Measurements from ENCODE around the gene KDELR1. TPM values are rescaled to one million over a fixed set of nuclear protein-coding genes. Genes with fewer than 3 reads are reported as not detected.

The KDELR1 gene
- total RNA-seq, 1 experiment from 2014 or later, result 200 TPM

GRCh38 chr19:48397263-48398101 is 6.1 kb upstream of the KDELR1 start:
- intact Hi-C loops (cut with micrococcal nuclease; ENCODE audit: unreplicated experiment), result loop anchor here (5.0 kb wide), 1 partner anchor 75 kb away; a partner anchor contains a TSS
- Histone ChIP-seq H3K27ac (ENCODE audit: low read depth, low read length, poor library complexity, severe bottlenecking) (peak overlapping the region; percentile 81), H3K9me3 (ENCODE audit: low read depth, low read length, poor library complexity, severe bottlenecking) (no peaks in the 10 kb centered on the region), H3K4me3 (ENCODE audit: low read depth, low read length, poor library complexity, severe bottlenecking) (peak overlapping the region; percentile 57), H3K27me3 (replicated peaks; ENCODE audit: insufficient read depth, low read depth, low read length, poor library complexity) (no peaks in the 10 kb centered on the region), H3K36me3 (ENCODE audit: insufficient read depth, low read length, poor library complexity, severe bottlenecking) (no peaks in the 10 kb centered on the region), H3K4me1 (ENCODE audit: insufficient read depth, low read length, poor library complexity, severe bottlenecking) (peaks cover 69% of the 10 kb centered on the region)
- DNase-seq (ENCODE audit: low spot score), result peak; percentile 48
- BruUV-seq (replicated peaks), result TSS peak; percentile 65
- ChIA-PET CTCF (no interaction called here), POLR2A (ENCODE audit: low non-redundant PET) (no interaction called here)
- no peak for TF ChIP-seq EZH2 (IDR thresholded peaks at IDR 0.05; ENCODE audit: borderline replicate concordance, low read depth, low read length, poor library complexity, severe bottlenecking)
- TF ChIP-seq CTCF (conservative IDR thresholded peaks at IDR 0.05; ENCODE audit: low read depth, low read length), result no peak

- Histone ChIP-seq H3K4me1 (ENCODE audit: insufficient read depth, low read length, poor library complexity, severe bottlenecking) (peaks cover 72% of the 10 kb centered on the region), H3K9me3 (ENCODE audit: low read depth, low read length, poor library complexity, severe bottlenecking) (no peaks in the 10 kb centered on the region), H3K27ac (ENCODE audit: low read depth, low read length, poor library complexity, severe bottlenecking) (peak overlapping the region; percentile 81), H3K4me3 (ENCODE audit: low read depth, low read length, poor library complexity, severe bottlenecking) (peak overlapping the region; percentile 57), H3K36me3 (ENCODE audit: insufficient read depth, low read length, poor library complexity, severe bottlenecking) (no peaks in the 10 kb centered on the region), H3K27me3 (replicated peaks; ENCODE audit: insufficient read depth, low read depth, low read length, poor library complexity) (no peaks in the 10 kb centered on the region)
- TF ChIP-seq EZH2 (IDR thresholded peaks at IDR 0.05; ENCODE audit: borderline replicate concordance, low read depth, low read length, poor library complexity, severe bottlenecking) (no peak), CTCF (conservative IDR thresholded peaks at IDR 0.05; ENCODE audit: low read depth, low read length) (no peak)
- intact Hi-C loops (cut with micrococcal nuclease; ENCODE audit: unreplicated experiment), result loop anchor here (5.0 kb wide), 1 partner anchor 74 kb away; a partner anchor contains a TSS
- POLR2A ChIA-PET (ENCODE audit: low non-redundant PET), result no interaction called here
- no TSS peak for BruUV-seq (replicated peaks)
- CTCF ChIA-PET, result no interaction called here
- DNase-seq (ENCODE audit: low spot score), result peak; percentile 73
These were observed 5.4 kb upstream of the KDELR1 start for GRCh38 chr19:48396824-48397176.

DNA sequence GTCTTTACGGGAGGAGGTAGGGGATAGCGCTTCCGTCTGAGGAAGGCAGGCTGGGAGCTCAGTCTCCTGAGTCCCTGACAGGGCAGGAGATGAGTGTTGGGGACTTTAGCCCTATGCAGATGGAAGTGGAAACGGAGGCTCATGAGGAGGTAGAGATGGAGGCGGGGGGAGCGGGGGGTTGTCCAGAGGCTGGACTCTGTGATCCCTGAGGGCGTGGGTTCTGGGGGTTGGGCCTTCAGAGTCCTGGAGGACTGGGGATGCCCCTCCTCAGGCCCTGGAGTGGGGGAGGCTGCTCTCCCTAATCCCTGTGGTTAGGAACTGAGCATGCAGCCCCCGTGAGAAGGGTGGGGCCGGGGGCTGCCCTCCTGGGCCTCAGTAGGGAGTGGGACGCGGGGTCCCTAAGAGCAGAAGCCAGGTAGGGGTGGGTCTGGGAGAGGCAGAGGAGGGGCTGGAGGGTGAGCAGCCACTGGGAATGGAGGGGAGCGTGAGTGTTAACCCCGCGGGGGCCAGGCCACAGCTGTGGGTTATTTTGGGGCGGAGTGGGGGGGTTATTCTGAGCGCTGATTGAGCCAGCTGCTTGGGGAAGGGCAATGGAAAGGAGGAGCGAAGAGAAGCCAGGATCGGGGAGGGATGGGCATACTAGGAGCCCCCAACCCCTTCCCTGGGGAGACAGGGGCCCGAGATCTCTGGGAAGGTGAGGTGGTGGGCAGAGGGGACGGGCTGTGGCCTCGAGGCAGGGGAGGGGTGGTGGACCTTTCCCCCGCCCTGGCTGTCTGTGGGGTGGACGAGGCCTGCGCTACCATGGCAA is 4.9 kb upstream of the KDELR1 start:
- H3K4me1 ChIP-seq (ENCODE audit: insufficient read depth, low read length, poor library complexity, severe bottlenecking), result peaks cover 75% of the 10 kb centered on the region
- peak; percentile 45 for DNase-seq (ENCODE audit: low spot score)
- no peaks in the 10 kb centered on the region for H3K36me3 ChIP-seq (ENCODE audit: insufficient read depth, low read length, poor library complexity, severe bottlenecking)
- H3K4me3 ChIP-seq (ENCODE audit: low read depth, low read length, poor library complexity, severe bottlenecking), result peak overlapping the region; percentile 57
- H3K27ac ChIP-seq (ENCODE audit: low read depth, low read length, poor library complexity, severe bottlenecking), result peak overlapping the region; percentile 81
- H3K9me3 ChIP-seq (ENCODE audit: low read depth, low read length, poor library complexity, severe bottlenecking), result no peaks in the 10 kb centered on the region
- POLR2A ChIA-PET (ENCODE audit: low non-redundant PET), result interaction anchor here (0.7 kb wide), 1 partner anchor 97 kb away, joined by 10 read pairs; no protein-coding TSS in a partner anchor
- intact Hi-C loops (cut with micrococcal nuclease; ENCODE audit: unreplicated experiment), result loop anchor here (5.0 kb wide), 1 partner anchor 74 kb away; a partner anchor contains a TSS
- BruUV-seq (replicated peaks), result no TSS peak
- CTCF ChIA-PET, result no interaction called here
- TF ChIP-seq EZH2 (IDR thresholded peaks at IDR 0.05; ENCODE audit: borderline replicate concordance, low read depth, low read length, poor library complexity, severe bottlenecking) (no peak), CTCF (conservative IDR thresholded peaks at IDR 0.05; ENCODE audit: low read depth, low read length) (no peak)
- no peaks in the 10 kb centered on the region for H3K27me3 ChIP-seq (replicated peaks; ENCODE audit: insufficient read depth, low read depth, low read length, poor library complexity)
